Neural cell (in vitro differentiated cells): ENCODE results near the gene PARD6A. TPM values are rescaled to one million over a fixed set of nuclear protein-coding genes. Genes with fewer than 3 reads are reported as not detected.

Experiments
- H2AFZ ChIP-seq: fragments of 200-600, 300-800 bp; sonication (generic), shearing (Covaris generic); 2 replicates; pipeline ENCODE4 v1.6.0; 2014; ENCODE audit warnings: low read depth, mild to moderate bottlenecking, antibody characterized with exemption, low read length, moderate library complexity
- H3F3A ChIP-seq: fragments of 200-600 bp; shearing (Covaris generic); 2 replicates; pipeline ENCODE4 v1.6.1; 2016; ENCODE audit warnings: mild to moderate bottlenecking, moderate library complexity, mixed read lengths, antibody characterized with exemption, low read length; ENCODE audit not compliant: insufficient read depth, poor library complexity, severe bottlenecking
- H3K27ac ChIP-seq: fragments of 200-600, 300-800 bp; sonication (generic), shearing (Covaris generic); 2 replicates; pipeline ENCODE4 v1.5.1; 2014; ENCODE audit warnings: mild to moderate bottlenecking, low read length, moderate library complexity
- H3K27me3 ChIP-seq: fragments of 300-800, 200-600 bp; sonication (generic), shearing (Covaris generic); 2 replicates; pipeline ENCODE4 v1.6.0; 2014; ENCODE audit warnings: mild to moderate bottlenecking, low read depth, low read length, moderate library complexity; ENCODE audit not compliant: insufficient read depth
- H3K36me3 ChIP-seq: fragments of 300-800, 200-600 bp; sonication (generic), shearing (Covaris generic); 2 replicates; pipeline ENCODE4 v1.5.1; 2014; ENCODE audit warnings: mild to moderate bottlenecking, antibody characterized with exemption, low read length, moderate library complexity; ENCODE audit not compliant: insufficient read depth
- H3K4me2 ChIP-seq: fragments of 300-800, 200-600 bp; sonication (generic), shearing (Covaris generic); 2 replicates; pipeline ENCODE4 v1.6.0; 2014; ENCODE audit warnings: mild to moderate bottlenecking, low read length
- H3K4me3 ChIP-seq: fragments of 300-800, 200-600 bp; sonication (generic), shearing (Covaris generic); 2 replicates; pipeline ENCODE4 v1.5.1; 2014; ENCODE audit warnings: mild to moderate bottlenecking, low read length, moderate library complexity
- H3K79me2 ChIP-seq: fragments of 200-600 bp; shearing (Covaris generic); replicated peaks from 2 replicates; pipeline ENCODE4 v1.6.0; 2014; ENCODE audit warnings: mild to moderate bottlenecking, low read length, moderate library complexity; ENCODE audit not compliant: insufficient read depth
- H3K9ac ChIP-seq: fragments of 300-800, 200-600 bp; sonication (generic), shearing (Covaris generic); 2 replicates; pipeline ENCODE4 v1.6.1; 2016; ENCODE audit warnings: mild to moderate bottlenecking, low read length, mixed read lengths
- H3K9me2 ChIP-seq: fragments of 200-600 bp; shearing (Covaris generic); 2 replicates; pipeline ENCODE4 v1.6.1; 2016; ENCODE audit warnings: mild to moderate bottlenecking, low read length, mixed read lengths; ENCODE audit not compliant: insufficient read depth
- H3K9me3 ChIP-seq: fragments of 200-600, 300-800 bp; sonication (generic), shearing (Covaris generic); 2 replicates; pipeline ENCODE4 v1.6.1; 2016; ENCODE audit warnings: mild to moderate bottlenecking, mixed run types, low read length, moderate library complexity, mixed read lengths
- H4K20me1 ChIP-seq: fragments of 200-600 bp; shearing (Covaris generic); 2 replicates; pipeline ENCODE4 v1.6.1; 2016; ENCODE audit warnings: mild to moderate bottlenecking, mixed run types; ENCODE audit not compliant: insufficient read depth
- CTCF ChIP-seq: fragments of 450-650 bp; IDR thresholded peaks from 2 replicates; pipeline ENCODE4 v1.5.1; 2014; ENCODE audit warnings: antibody characterized with exemption, mild to moderate bottlenecking, moderate library complexity; ENCODE audit not compliant: poor library complexity, severe bottlenecking
- EP300 ChIP-seq: fragments of 450-650 bp; conservative IDR thresholded peaks from 2 replicates; pipeline ENCODE4 v1.6.1; 2014; ENCODE audit warnings: antibody characterized with exemption, mild to moderate bottlenecking, moderate library complexity; ENCODE audit not compliant: poor library complexity, severe bottlenecking
- EZH2 ChIP-seq: fragments of 200-600, 300-800 bp; shearing (Covaris generic), sonication (generic); IDR thresholded peaks from 2 replicates; pipeline ENCODE4 v1.6.1; 2014; ENCODE audit warnings: antibody characterized with exemption, low read length, borderline replicate concordance, mild to moderate bottlenecking; ENCODE audit not compliant: insufficient read depth, poor library complexity, severe bottlenecking
- MXI1 ChIP-seq: fragments of 450-650 bp; conservative IDR thresholded peaks from 2 replicates; pipeline ENCODE4 v1.6.1; 2014; ENCODE audit warnings: antibody characterized with exemption, mild to moderate bottlenecking; ENCODE audit not compliant: poor library complexity, severe bottlenecking
- POLR2AphosphoS5 ChIP-seq: IDR thresholded peaks from 2 replicates; pipeline ENCODE4 v1.6.1; 2012
- RAD21 ChIP-seq: fragments of 450-650 bp; conservative IDR thresholded peaks from 2 replicates; pipeline ENCODE4 v1.6.1; 2014; ENCODE audit warnings: antibody characterized with exemption, mild to moderate bottlenecking, moderate library complexity
- SMC3 ChIP-seq: fragments of 450-650 bp; conservative IDR thresholded peaks from 2 replicates; pipeline ENCODE4 v1.6.1; 2014; ENCODE audit warnings: antibody characterized with exemption, mild to moderate bottlenecking, moderate library complexity; ENCODE audit not compliant: poor library complexity
- polyA minus RNA-seq: library from RNA; depleted of rRNA, polyadenylated mRNA; stranded (reverse); fragments of >200 nt; gene quantifications from 2 replicates; pipeline ENCODE4 v1.2.3, GENCODE V29; 2014
- polyA plus RNA-seq: library from polyadenylated mRNA; depleted of rRNA; stranded (reverse); fragments of >200 nt; gene quantifications from 2 replicates; pipeline ENCODE4 v1.2.3, GENCODE V29; 2014
- TF ChIP-seq, protein P1 (sequence below): IDR thresholded peaks from 2 replicates; pipeline ENCODE4 v1.6.1; 2012; ENCODE audit warnings: borderline replicate concordance

Gene PARD6A, protein sequence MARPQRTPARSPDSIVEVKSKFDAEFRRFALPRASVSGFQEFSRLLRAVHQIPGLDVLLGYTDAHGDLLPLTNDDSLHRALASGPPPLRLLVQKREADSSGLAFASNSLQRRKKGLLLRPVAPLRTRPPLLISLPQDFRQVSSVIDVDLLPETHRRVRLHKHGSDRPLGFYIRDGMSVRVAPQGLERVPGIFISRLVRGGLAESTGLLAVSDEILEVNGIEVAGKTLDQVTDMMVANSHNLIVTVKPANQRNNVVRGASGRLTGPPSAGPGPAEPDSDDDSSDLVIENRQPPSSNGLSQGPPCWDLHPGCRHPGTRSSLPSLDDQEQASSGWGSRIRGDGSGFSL
- polyA plus RNA-seq (34.2 and 34.8 TPM in 2 replicates), polyA minus RNA-seq (19.1 and 19.2 TPM in 2 replicates)

DNA sequence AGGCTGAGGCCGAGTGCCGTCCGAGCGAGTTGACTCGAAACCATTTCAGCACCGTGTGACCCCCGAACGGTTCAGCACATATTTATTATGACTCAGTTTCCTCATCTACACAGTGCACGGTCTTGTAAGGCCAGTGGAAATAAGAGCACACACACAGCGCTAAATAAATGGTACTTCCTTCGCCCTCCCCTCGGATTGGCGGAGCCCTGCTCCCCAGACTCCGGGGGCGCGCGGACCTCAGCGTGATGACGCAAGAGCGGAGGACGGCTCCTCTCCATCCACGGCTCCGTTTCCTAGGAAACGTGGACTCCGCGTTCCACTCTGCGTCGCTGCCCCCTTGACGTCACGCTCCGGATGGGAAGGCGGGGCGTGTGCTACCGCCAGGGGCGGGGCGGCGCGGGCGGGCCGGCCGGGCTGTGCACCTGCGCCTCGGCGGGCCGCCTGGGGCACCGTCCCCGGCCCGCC lies at the start of gene PARD6A:
PARD6A (plus strand) TSS at position 397 of the 465 bp plus-strand sequence. CDS start 79 bp downstream, outside the sequence.
- peaks cover 15% of the 10 kb centered on the region for H3K79me2 ChIP-seq
- no peaks in the 10 kb centered on the region for H3K9me3 ChIP-seq
- no peaks in the 10 kb centered on the region for H4K20me1 ChIP-seq
- no peaks in the 10 kb centered on the region for H3F3A ChIP-seq
- no peaks in the 10 kb centered on the region for H3K27me3 ChIP-seq
- H3K9me2 ChIP-seq: no peaks in the 10 kb centered on the region
- TF ChIP-seq RAD21 (no peak), SMC3 (peak; percentile 12), MXI1 (peak; percentile 35), CTCF (no peak), EP300 (peak; percentile 60), POLR2AphosphoS5 (peak; percentile 70)
- H3K4me3 ChIP-seq: peak within 1 kb of the TSS; percentile 100
- peak within 1 kb of the TSS; percentile 80 for H3K4me2 ChIP-seq
- no peaks in the 10 kb centered on the region for H3K36me3 ChIP-seq
- peak within 1 kb of the TSS; percentile 99 for H3K9ac ChIP-seq
- peak within 1 kb of the TSS; percentile 100 for H3K27ac ChIP-seq
- H2AFZ ChIP-seq: peak within 1 kb of the TSS; percentile 100

- H3K27me3 ChIP-seq: no peaks in the 10 kb centered on the region
- H3K36me3 ChIP-seq: no peaks in the 10 kb centered on the region
- no peaks in the 10 kb centered on the region for H3F3A ChIP-seq
- no peak overlapping the region for H3K4me2 ChIP-seq
- no peaks in the 10 kb centered on the region for H4K20me1 ChIP-seq
- H3K9ac ChIP-seq: no peak overlapping the region
- H3K27ac ChIP-seq: no peak overlapping the region
- TF ChIP-seq EP300 (no peak), MXI1 (no peak)
- no peaks in the 10 kb centered on the region for H3K9me3 ChIP-seq
- H3K4me3 ChIP-seq: no peak overlapping the region
- no peaks in the 10 kb centered on the region for H3K9me2 ChIP-seq
- H2AFZ ChIP-seq: no peak overlapping the region
- peaks cover 4% of the 10 kb centered on the region for H3K79me2 ChIP-seq
Observed at GRCh38 chr16:67613808-67614207, 47.0 kb upstream of the PARD6A start.

- H3K9ac ChIP-seq: no peak overlapping the region
- H4K20me1 ChIP-seq: no peaks in the 10 kb centered on the region
- no peaks in the 10 kb centered on the region for H3F3A ChIP-seq
- no peaks in the 10 kb centered on the region for H3K9me2 ChIP-seq
- no peaks in the 10 kb centered on the region for H3K27me3 ChIP-seq
- TF ChIP-seq, protein P1, sequence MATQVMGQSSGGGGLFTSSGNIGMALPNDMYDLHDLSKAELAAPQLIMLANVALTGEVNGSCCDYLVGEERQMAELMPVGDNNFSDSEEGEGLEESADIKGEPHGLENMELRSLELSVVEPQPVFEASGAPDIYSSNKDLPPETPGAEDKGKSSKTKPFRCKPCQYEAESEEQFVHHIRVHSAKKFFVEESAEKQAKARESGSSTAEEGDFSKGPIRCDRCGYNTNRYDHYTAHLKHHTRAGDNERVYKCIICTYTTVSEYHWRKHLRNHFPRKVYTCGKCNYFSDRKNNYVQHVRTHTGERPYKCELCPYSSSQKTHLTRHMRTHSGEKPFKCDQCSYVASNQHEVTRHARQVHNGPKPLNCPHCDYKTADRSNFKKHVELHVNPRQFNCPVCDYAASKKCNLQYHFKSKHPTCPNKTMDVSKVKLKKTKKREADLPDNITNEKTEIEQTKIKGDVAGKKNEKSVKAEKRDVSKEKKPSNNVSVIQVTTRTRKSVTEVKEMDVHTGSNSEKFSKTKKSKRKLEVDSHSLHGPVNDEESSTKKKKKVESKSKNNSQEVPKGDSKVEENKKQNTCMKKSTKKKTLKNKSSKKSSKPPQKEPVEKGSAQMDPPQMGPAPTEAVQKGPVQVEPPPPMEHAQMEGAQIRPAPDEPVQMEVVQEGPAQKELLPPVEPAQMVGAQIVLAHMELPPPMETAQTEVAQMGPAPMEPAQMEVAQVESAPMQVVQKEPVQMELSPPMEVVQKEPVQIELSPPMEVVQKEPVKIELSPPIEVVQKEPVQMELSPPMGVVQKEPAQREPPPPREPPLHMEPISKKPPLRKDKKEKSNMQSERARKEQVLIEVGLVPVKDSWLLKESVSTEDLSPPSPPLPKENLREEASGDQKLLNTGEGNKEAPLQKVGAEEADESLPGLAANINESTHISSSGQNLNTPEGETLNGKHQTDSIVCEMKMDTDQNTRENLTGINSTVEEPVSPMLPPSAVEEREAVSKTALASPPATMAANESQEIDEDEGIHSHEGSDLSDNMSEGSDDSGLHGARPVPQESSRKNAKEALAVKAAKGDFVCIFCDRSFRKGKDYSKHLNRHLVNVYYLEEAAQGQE: no peak
- TF ChIP-seq EZH2: no peak
- TF ChIP-seq MXI1: no peak
- TF ChIP-seq SMC3: no peak
- no peak for TF ChIP-seq RAD21
- H2AFZ ChIP-seq: no peak overlapping the region
- no peak overlapping the region for H3K27ac ChIP-seq
- no peaks in the 10 kb centered on the region for H3K36me3 ChIP-seq
- H3K4me3 ChIP-seq: no peak overlapping the region
- no peak overlapping the region for H3K4me2 ChIP-seq
- no peaks in the 10 kb centered on the region for H3K9me3 ChIP-seq
- no peaks in the 10 kb centered on the region for H3K79me2 ChIP-seq
Observed at GRCh38 chr16:67628216-67628615, 32.5 kb upstream of the PARD6A start.
